ENCODE measurements around the gene TWF2.

GRCh38 chr3:52194485-52195290 lies 44.3 kb downstream of the TWF2 start:
- TF ChIP-seq POLR2A (IDR thresholded peaks at IDR 0.05; ENCODE audit: low read length) (no peak), GATA1 (IDR thresholded peaks at IDR 0.05; ENCODE audit: low read depth, low read length) (no peak)
